Activated naive CD4-positive, alpha-beta T cell treated with anti-CD3 and anti-CD28 coated beads, Interleukin-2, amount 10 ng/mL, durations not matched to agents 7 days and 5 days (primary cell): ENCODE measurements around the gene SLC50A1.

Experiments
- CTCF ChIA-PET: fragments of 350-600 bp; sonication (Branson Sonifier 250); formaldehyde crosslinking; loops from one replicate; lab custom pipeline; 2021; ENCODE audit warnings: antibody characterized with exemption; lab: Charles Lee
- DNase-seq: peaks from one replicate; pipeline ENCODE4 v3.0.0-alpha.2; 2020
- H3K27ac Mint-ChIP-seq: one replicate; pipeline ENCODE4 v1.8.0; 2021; ENCODE audit warnings: mild to moderate bottlenecking, moderate library complexity, mixed read lengths
- H3K27me3 Mint-ChIP-seq: one replicate; pipeline ENCODE4 v1.8.0; 2021; ENCODE audit warnings: mild to moderate bottlenecking, mixed read lengths
- H3K36me3 Mint-ChIP-seq: one replicate; pipeline ENCODE4 v1.8.0; 2021; ENCODE audit warnings: mixed read lengths
- H3K4me1 Mint-ChIP-seq: one replicate; pipeline ENCODE4 v1.8.0; 2021; ENCODE audit warnings: mixed read lengths
- H3K4me3 Mint-ChIP-seq: one replicate; pipeline ENCODE4 v1.8.0; 2021; ENCODE audit warnings: mild to moderate bottlenecking, moderate library complexity, mixed read lengths
- H3K9me3 Mint-ChIP-seq: one replicate; pipeline ENCODE4 v1.8.0; 2021; ENCODE audit warnings: mixed read lengths

SLC50A1 gene, protein sequence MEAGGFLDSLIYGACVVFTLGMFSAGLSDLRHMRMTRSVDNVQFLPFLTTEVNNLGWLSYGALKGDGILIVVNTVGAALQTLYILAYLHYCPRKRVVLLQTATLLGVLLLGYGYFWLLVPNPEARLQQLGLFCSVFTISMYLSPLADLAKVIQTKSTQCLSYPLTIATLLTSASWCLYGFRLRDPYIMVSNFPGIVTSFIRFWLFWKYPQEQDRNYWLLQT

DNA sequence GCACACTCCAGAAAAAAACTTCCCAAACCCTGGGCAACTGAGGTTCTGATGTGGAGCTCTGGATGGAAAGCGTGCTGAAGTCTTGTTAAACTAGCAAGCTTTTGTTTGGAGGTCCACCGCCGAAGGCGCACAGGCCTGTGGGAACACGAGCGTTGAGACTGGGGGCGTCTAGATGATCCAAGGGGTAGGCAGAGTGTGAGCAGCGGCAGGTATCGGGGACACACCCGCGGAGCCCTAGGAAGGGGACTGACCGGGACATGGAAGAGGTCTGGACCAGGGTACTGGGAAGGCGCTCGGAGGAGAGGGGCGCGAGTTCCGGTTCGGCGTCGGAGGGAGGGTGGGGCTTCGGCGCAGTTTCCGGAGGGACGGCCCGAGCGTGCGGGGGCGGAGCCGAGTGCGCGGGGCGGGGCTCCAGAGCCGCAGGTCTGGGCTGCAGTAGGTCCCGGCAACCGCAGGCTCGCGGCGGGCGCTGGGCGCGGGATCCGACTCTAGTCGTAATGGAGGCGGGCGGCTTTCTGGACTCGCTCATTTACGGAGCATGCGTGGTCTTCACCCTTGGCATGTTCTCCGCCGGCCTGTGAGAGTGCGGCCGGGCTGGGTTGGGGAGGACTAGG is at the start of gene SLC50A1:
TSS of gene SLC50A1 (plus strand) at position 438 of the 614 bp plus-strand sequence. CDS start at position 498, 60 bp downstream.
- H3K4me3 Mint-ChIP-seq: peak within 1 kb of the TSS; percentile 95
- CTCF ChIA-PET: interaction anchor here (1.6 to 2.4 kb wide), 4 partner anchors 31 to 51 kb away, joined by 4 to 12 read pairs (median 6); partner anchors contain the start of gene KRTCAP2
- H3K27ac Mint-ChIP-seq: peak within 1 kb of the TSS; percentile 97
- DNase-seq: peak; percentile 95
- peaks cover 11% of the 10 kb centered on the region for H3K27me3 Mint-ChIP-seq
- H3K9me3 Mint-ChIP-seq: no peaks in the 10 kb centered on the region
- peaks cover 22% of the 10 kb centered on the region for H3K36me3 Mint-ChIP-seq
- H3K4me1 Mint-ChIP-seq: peaks cover 44% of the 10 kb centered on the region

DNA sequence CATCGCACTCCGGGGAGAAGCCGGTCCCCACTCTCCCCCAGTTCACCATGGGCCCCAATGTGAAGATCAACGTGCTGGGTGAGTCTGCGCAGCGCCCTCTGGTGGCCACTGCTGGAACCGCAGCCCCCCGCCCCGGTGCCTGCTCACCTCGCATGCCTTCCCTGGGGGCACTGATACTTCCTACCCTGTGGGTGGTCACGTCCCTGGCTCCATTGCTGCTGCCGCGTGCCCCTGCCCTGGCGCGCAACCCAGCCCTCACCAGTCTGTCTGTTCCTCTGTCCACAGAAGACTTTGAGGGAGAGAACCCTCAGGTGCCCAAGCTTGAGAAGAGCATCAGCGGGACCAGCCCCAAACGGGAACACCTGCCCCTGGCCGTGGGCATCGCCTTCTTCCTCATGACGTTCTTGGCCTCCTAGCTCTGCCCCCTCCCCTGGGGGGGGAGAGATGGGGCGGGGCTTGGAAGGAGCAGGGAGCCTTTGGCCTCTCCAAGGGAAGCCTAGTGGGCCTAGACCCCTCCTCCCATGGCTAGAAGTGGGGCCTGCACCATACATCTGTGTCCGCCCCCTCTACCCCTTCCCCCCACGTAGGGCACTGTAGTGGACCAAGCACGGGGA is 49.4 kb upstream of the SLC50A1 start:
- DNase-seq: peak; percentile 88

GRCh38 chr1:155086856-155087535 is 48.7 kb upstream of the SLC50A1 start:
- CTCF ChIA-PET: interaction anchor here (1.0 to 3.9 kb wide), 8 partner anchors 34 to 527 kb away, joined by 3 to 46 read pairs (median 10); partner anchors contain the start of genes ADAM15 and KRTCAP2
- no peak overlapping the region for H3K27ac Mint-ChIP-seq
- peaks cover 47% of the 10 kb centered on the region for H3K27me3 Mint-ChIP-seq
- H3K36me3 Mint-ChIP-seq: peaks cover 5% of the 10 kb centered on the region
- no peak for DNase-seq
- no peak overlapping the region for H3K4me3 Mint-ChIP-seq
- peaks cover 40% of the 10 kb centered on the region for H3K4me1 Mint-ChIP-seq
- H3K9me3 Mint-ChIP-seq: no peaks in the 10 kb centered on the region

More for the DNA sequence above, 49.4 kb upstream of the SLC50A1 start:
- peaks cover 43% of the 10 kb centered on the region for H3K4me1 Mint-ChIP-seq
- CTCF ChIA-PET: interaction anchor here (1.0 to 4.0 kb wide), 13 partner anchors 11 to 607 kb away, joined by 3 to 140 read pairs (median 13); partner anchors contain the start of genes ADAM15, EFNA4 and KRTCAP2
- H3K27ac Mint-ChIP-seq: peak overlapping the region; percentile 71
- peak overlapping the region; percentile 82 for H3K4me3 Mint-ChIP-seq
- no peaks in the 10 kb centered on the region for H3K9me3 Mint-ChIP-seq
- H3K27me3 Mint-ChIP-seq: peaks cover 48% of the 10 kb centered on the region
- peaks cover 9% of the 10 kb centered on the region for H3K36me3 Mint-ChIP-seq

DNA sequence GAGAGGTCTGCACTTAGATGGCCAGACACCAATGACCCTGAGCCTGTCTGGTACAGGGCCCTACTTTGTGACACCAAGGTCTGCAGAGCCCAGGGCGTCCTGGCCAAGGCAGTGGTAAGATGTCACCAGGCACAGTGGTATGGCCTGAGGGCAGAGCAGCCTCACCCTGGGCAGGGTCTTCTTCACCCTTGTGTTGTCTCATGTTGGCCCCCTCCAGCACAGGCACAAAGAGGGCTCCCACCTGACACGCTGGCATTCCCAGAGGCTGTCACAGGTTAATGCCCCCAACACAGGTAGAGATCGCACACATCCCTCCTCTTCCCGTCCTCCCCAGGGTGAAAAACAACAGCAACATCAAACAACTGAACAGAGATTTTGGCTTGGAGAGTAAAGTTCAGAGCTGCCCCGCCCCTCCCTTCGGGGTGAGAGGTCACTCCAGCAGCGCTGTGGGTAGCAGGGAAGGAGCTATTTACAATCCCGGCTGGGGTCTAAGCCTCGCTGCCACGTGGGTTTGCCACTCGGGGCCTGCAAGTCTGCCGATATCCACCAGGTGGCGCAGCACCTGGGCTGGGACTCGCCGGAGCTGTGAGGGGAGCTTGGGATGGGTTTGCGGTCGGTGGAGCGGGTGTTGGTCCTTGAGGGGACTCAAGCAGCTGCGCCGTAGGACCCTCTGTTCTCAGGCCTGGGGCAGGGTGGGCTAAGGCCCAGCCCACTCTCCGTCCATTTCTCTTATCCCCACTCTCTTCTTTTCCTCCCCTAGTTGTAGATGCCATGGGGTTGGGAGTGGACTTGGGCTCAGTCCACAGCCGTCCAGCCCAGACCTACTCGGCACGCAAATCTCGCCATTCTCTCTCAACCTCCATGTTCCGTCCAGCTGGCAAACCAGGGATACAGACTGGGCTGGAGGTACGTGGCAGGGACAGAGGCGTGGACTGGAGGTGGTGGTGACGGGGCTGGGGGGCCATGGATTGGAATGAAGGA is 44.3 kb upstream of the SLC50A1 start:
- no peak overlapping the region for H3K4me3 Mint-ChIP-seq
- no peaks in the 10 kb centered on the region for H3K9me3 Mint-ChIP-seq
- H3K4me1 Mint-ChIP-seq: peaks cover 6% of the 10 kb centered on the region
- CTCF ChIA-PET: interaction anchor here (0.6 to 5.3 kb wide), 29 partner anchors 9 to 501 kb away, joined by 3 to 226 read pairs (median 5); partner anchors contain the start of genes ADAM15, EFNA3, KRTCAP2 and TRIM46
- peaks cover 59% of the 10 kb centered on the region for H3K27me3 Mint-ChIP-seq
- peaks cover 5% of the 10 kb centered on the region for H3K36me3 Mint-ChIP-seq
- DNase-seq: peak; percentile 86
- no peak overlapping the region for H3K27ac Mint-ChIP-seq

DNA sequence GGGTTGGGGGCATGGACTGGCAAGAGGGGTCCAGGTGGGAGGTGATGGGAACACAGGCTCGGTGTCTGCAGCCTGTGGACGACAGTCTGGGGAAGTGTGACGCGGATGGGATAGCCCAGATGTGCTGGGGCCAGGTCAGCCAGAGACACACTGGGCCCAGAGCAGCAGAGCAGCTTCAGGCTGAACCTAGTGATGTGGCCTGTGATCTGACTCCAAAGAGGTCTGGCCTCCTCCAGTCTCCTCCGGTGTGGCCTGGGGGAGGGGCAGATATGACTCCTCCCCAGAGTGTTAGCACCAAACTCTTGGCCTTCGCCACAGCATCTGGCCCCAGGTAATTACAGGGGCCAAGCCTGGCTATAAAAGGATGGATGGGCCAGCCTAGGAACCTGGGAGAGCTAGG is 43.5 kb upstream of the SLC50A1 start:
- peaks cover 4% of the 10 kb centered on the region for H3K36me3 Mint-ChIP-seq
- H3K27me3 Mint-ChIP-seq: peaks cover 66% of the 10 kb centered on the region
- peaks cover 5% of the 10 kb centered on the region for H3K4me1 Mint-ChIP-seq

DNA sequence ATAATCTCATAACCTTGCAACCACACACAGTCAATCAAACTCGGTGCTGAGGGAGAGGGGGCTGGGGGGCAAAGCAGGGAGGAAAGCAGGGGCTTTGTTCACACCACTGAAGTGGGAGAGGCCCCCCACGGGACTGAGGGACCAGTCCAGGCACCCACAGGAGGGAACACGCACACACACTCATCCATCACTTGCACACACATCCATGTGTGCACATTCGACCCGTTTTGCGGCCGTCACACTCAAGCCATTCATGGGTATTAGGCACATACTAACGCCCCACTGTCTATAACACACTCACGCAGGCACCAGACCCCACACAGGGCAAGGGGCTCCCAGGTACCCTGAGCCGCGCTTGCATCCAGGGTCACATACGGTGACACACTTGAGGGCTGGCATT is 43.0 kb upstream of the SLC50A1 start:
- DNase-seq: no peak
- CTCF ChIA-PET: interaction anchor here (1.4 to 5.3 kb wide), 8 partner anchors 10 to 77 kb away, joined by 3 to 226 read pairs (median 8); partner anchors contain the start of genes KRTCAP2 and TRIM46
- H3K27ac Mint-ChIP-seq: peak overlapping the region; percentile 49
- H3K36me3 Mint-ChIP-seq: no peaks in the 10 kb centered on the region
- peaks cover 5% of the 10 kb centered on the region for H3K4me1 Mint-ChIP-seq
- peaks cover 71% of the 10 kb centered on the region for H3K27me3 Mint-ChIP-seq
- H3K9me3 Mint-ChIP-seq: no peaks in the 10 kb centered on the region
- no peak overlapping the region for H3K4me3 Mint-ChIP-seq

More for the DNA sequence above, 43.5 kb upstream of the SLC50A1 start:
- H3K9me3 Mint-ChIP-seq: no peaks in the 10 kb centered on the region
- CTCF ChIA-PET: interaction anchor here (0.8 to 5.3 kb wide), 22 partner anchors 8 to 500 kb away, joined by 3 to 226 read pairs (median 5); partner anchors contain the start of genes KRTCAP2 and TRIM46
- no peak for DNase-seq
- no peak overlapping the region for H3K4me3 Mint-ChIP-seq
- H3K27ac Mint-ChIP-seq: no peak overlapping the region

GRCh38 chr1:155093911-155094621 is 41.6 kb upstream of the SLC50A1 start:
- H3K27me3 Mint-ChIP-seq: peaks cover 74% of the 10 kb centered on the region
- CTCF ChIA-PET: interaction anchor here (8.3 kb wide), 1 partner anchor 75 kb away, joined by 85 read pairs; the partner anchor contains the start of gene KRTCAP2
- DNase-seq: no peak
- no peak overlapping the region for H3K4me3 Mint-ChIP-seq
- H3K4me1 Mint-ChIP-seq: peaks cover 5% of the 10 kb centered on the region
- no peaks in the 10 kb centered on the region for H3K9me3 Mint-ChIP-seq
- no peaks in the 10 kb centered on the region for H3K36me3 Mint-ChIP-seq
- H3K27ac Mint-ChIP-seq: no peak overlapping the region

GRCh38 chr1:155094622-155094948 is 41.1 kb upstream of the SLC50A1 start:
- H3K4me3 Mint-ChIP-seq: no peak overlapping the region
- H3K27ac Mint-ChIP-seq: no peak overlapping the region
- H3K36me3 Mint-ChIP-seq: no peaks in the 10 kb centered on the region
- no peaks in the 10 kb centered on the region for H3K9me3 Mint-ChIP-seq
- H3K4me1 Mint-ChIP-seq: peaks cover 5% of the 10 kb centered on the region
- CTCF ChIA-PET: interaction anchor here (1.1 to 8.3 kb wide), 2 partner anchors 21 to 75 kb away, joined by 3 to 85 read pairs; partner anchors contain the start of gene KRTCAP2
- H3K27me3 Mint-ChIP-seq: peaks cover 73% of the 10 kb centered on the region
- no peak for DNase-seq

DNA sequence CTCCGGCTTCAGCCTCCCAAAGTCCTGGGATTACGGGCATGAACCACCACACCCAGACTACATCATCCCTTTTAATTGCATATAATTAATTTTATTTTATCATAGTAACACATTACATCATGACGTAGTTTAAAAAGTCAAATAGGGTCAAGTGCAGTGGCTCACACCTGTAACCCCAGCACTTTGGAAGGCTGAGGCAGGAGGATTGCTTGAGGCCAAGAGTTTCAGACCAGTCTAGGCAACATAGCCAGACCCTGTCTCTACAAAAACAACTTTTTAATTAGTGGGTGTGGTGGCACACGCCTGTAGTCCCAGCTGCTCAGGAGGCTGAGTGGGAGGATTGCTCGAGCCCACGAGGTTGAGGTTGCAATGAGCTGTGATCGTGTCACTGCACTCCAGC is 36.3 kb upstream of the SLC50A1 start:
- no peaks in the 10 kb centered on the region for H3K9me3 Mint-ChIP-seq
- H3K27ac Mint-ChIP-seq: no peak overlapping the region
- CTCF ChIA-PET: interaction anchor here (1.0 to 8.3 kb wide), 2 partner anchors 11 to 70 kb away, joined by 3 to 85 read pairs; partner anchors contain the start of gene KRTCAP2
- no peaks in the 10 kb centered on the region for H3K4me1 Mint-ChIP-seq
- H3K27me3 Mint-ChIP-seq: peaks cover 45% of the 10 kb centered on the region
- no peak overlapping the region for H3K4me3 Mint-ChIP-seq
- H3K36me3 Mint-ChIP-seq: no peaks in the 10 kb centered on the region
- DNase-seq: no peak

GRCh38 chr1:155103325-155103724 is 32.3 kb upstream of the SLC50A1 start:
- Mint-ChIP-seq H3K36me3 (no peaks in the 10 kb centered on the region), H3K27me3 (peaks cover 28% of the 10 kb centered on the region), H3K9me3 (no peaks in the 10 kb centered on the region), H3K4me1 (no peaks in the 10 kb centered on the region), H3K4me3 (no peak overlapping the region), H3K27ac (no peak overlapping the region)
- CTCF ChIA-PET: interaction anchor here (1.2 kb wide), 1 partner anchor 64 kb away, joined by 3 read pairs; no protein-coding TSS in a partner anchor
- DNase-seq: no peak

DNA sequence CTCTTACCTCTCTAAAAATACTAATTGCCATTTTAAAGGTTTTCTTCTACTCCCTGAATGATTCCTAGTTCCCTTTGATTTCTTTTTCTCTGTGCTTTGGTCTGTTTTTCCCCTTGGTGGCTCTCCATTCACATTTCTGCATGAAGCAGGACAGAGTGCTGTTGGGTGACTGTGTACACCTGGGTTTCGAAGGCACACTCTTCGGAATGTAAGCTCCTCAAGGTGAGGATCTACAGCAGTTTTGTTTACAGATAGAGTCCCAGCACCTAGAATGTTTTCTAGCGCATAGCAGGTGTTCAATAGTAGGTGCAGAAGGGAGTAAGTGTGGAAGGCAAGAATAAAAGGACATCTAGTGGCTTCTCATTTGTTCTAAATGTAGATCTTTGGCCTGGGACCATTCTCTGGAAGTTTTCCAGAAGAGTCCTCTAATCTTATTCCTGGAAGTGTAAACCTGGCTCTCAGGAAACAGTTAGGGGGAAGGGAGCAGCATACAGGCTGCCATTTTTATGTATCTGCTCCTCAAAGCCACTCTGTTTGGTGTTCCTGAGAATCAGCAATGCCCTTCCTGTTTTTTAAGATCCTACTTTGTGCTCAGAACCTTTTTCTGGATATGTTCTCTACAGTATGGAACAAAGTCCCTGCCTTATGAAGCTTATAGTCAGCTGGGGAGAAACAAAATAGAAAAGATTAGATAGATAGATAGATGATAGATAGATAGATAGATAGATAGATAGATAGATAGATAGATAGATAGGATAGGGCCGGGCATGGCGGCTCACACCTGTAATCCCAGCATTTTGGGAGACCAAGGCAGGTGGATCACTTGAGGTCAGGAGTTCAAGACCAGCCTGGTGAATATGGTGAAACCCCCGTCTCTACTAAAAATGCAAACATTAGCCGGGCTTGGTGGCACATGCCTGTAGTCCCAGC is 30.8 kb upstream of the SLC50A1 start:
- H3K27ac Mint-ChIP-seq: no peak overlapping the region
- no peaks in the 10 kb centered on the region for H3K9me3 Mint-ChIP-seq
- CTCF ChIA-PET: interaction anchor here (2.4 kb wide), 1 partner anchor 63 kb away, joined by 9 read pairs; no protein-coding TSS in a partner anchor
- no peaks in the 10 kb centered on the region for H3K4me1 Mint-ChIP-seq
- no peak overlapping the region for H3K4me3 Mint-ChIP-seq
- no peak for DNase-seq
- peaks cover 28% of the 10 kb centered on the region for H3K27me3 Mint-ChIP-seq
- no peaks in the 10 kb centered on the region for H3K36me3 Mint-ChIP-seq
